Body of pancreas (tissue), 4 donors: ENCODE measurements around the gene NCOR2.

Experiments used
- CTCF ChIP-seq, 7 experiments: fragments of 450-650 bp in 4 of 7; fragments of 200-600 bp in 3 of 7; sonication (generic) in 3 of 7; IDR thresholded peaks; one replicate each; pipeline ENCODE4 v1.5.1; 2016 to 2019; ENCODE audit warnings: antibody characterized with exemption in 7 of 7
- POLR2A ChIP-seq, 3 donors: fragments of 450-650 bp; IDR thresholded peaks; one replicate each; pipeline ENCODE4 v1.6.1; 2016; ENCODE audit warnings: antibody characterized with exemption in 3 of 3, mild to moderate bottlenecking in 2 of 3

- TF ChIP-seq CTCF (IDR thresholded peaks at IDR 0.05) (no peak), POLR2A (IDR thresholded peaks at IDR 0.05) (no peak)
These were observed 2.4 kb downstream of the NCOR2 start for GRCh38 chr12:124564971-124565491.
